Suppressor macrophage (primary cell): ENCODE measurements around the gene LAG3.

Source experiments
- DNase-seq, 4 experiments: peaks; one replicate each; pipeline ENCODE4 v3.0.0-alpha.2; 2020 to 2022

Gene LAG3

DNA sequence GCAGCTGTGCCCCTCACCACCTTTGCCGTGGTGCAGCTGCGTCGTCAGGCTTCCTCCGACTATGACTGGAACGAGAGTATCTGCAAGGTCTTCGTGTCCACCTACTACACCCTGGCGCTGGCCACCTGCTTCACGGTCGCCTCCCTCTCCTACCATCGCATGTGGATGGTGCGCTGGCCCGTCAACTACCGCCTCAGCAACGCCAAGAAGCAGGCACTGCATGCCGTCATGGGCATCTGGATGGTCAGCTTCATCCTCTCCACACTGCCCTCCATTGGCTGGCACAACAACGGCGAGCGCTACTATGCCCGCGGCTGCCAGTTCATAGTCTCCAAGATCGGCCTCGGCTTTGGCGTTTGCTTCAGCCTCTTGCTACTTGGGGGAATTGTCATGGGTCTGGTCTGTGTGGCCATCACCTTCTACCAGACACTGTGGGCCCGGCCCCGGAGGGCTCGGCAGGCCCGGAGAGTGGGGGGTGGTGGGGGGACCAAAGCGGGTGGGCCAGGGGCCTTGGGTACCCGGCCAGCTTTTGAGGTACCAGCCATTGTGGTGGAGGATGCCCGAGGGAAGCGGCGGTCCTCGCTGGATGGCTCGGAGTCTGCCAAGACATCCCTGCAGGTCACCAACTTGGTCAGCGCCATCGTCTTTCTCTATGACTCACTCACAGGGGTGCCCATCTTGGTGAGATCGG is 51.9 kb downstream of the LAG3 start:
- DNase-seq, result peak in 1 of 4 experiments; percentile 1

- peak in 1 of 4 experiments; percentile 0 for DNase-seq
Measured at GRCh38 chr12:6824901-6825381, 52.6 kb downstream of the LAG3 start.

GRCh38 chr12:6825398-6826124 is 53.2 kb downstream of the LAG3 start:
- peak; percentile 89 to 95 (median 92) for DNase-seq

DNA sequence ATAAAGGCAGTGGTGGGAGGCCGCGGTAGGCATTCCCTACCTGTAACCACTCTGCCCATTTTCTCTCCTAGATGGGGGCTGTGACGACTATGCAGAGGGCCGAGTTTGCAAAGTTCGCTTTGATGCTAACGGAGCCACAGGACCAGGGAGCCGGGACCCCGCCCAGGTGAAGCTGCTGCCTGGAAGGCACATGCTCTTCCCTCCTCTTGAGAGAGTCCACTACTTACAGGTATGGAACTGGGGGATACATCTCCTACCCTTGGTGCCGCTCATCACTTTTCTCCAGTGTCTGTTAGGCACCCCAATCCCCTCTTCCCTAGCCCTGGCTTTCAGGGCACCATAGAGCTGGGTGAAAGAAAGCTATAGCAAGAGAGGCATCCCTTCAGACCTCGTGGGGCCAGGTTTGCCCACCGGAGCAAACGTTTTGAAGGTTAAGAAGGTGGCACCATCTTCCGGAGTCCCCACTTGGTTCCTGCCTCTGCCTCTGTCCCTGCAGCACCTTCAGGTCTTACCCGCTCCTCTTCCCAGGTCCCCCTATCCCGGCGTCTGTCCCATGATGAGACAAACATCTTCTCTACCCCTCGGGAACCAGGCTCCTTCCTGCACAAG is 53.9 kb downstream of the LAG3 start:
- peak in 1 of 4 experiments; percentile 1 for DNase-seq

GRCh38 chr12:6826734-6827436 is 54.6 kb downstream of the LAG3 start:
- DNase-seq, result peak in 1 of 4 experiments; percentile 0

DNA sequence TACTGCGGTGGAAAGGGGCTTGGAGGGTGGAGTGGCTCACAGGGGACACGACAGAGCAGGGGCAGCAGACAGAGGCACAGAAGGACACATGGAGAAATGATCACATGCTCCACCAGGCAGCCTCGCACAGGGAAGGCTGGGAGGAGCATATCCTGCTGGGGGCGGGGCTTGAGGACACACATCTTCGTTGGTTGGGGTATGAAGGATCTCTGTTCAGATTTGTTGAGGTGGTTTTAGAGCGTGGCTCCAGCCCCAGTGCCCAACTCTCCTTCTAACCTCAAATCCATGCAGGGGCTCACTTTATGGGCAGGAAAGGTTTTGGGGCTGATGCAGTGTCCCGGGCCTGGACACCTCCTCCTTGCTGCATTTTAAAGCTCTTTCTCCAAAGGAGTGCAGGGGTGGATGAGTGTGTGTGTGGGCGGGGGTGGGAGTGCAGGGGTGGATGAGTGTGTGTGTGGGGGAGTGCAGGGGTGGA is 55.2 kb downstream of the LAG3 start:
- DNase-seq, result peak; percentile 40 to 72 (median 63)
